Measurements from ENCODE around the gene TMEM121B.

The TMEM121B gene

DNA sequence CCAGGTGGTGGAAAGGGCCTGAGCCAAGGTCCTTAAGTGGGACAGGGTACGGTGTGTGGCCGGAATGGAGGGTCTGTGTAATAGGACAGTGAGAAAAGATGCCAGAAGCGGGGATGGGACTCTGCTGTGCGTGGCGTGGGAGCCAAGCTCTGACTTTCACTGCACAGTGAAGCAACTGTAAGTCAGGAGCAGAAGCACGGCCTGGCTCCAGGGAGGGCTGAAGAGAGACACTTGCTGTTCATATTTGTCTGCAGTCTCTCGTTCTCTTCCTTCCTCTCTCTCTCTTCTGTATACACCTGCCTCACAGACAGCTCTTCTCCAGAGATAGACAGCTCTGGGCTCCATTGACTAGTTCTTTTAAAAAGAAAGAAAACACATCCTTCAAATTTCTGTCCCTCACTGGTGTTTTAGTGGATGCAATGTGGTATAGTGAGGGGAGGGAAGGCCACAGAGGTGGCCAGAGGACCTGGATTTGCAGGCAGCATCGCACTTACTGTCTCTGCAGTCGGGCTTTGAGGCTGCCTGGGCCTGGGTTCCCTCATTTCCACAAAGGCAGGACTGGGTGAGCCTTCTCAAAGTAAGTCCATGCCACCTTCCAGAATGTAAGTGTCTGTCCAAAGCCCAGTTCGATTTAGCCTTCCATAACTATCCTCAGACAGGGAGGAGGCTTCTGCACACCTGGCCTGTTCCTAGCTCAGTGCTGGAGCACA is 34.2 kb downstream of the TMEM121B start:
- DNase-seq, result no peak

- no peak for DNase-seq
Observed at GRCh38 chr22:17086296-17086695, 34.9 kb downstream of the TMEM121B start.

DNA sequence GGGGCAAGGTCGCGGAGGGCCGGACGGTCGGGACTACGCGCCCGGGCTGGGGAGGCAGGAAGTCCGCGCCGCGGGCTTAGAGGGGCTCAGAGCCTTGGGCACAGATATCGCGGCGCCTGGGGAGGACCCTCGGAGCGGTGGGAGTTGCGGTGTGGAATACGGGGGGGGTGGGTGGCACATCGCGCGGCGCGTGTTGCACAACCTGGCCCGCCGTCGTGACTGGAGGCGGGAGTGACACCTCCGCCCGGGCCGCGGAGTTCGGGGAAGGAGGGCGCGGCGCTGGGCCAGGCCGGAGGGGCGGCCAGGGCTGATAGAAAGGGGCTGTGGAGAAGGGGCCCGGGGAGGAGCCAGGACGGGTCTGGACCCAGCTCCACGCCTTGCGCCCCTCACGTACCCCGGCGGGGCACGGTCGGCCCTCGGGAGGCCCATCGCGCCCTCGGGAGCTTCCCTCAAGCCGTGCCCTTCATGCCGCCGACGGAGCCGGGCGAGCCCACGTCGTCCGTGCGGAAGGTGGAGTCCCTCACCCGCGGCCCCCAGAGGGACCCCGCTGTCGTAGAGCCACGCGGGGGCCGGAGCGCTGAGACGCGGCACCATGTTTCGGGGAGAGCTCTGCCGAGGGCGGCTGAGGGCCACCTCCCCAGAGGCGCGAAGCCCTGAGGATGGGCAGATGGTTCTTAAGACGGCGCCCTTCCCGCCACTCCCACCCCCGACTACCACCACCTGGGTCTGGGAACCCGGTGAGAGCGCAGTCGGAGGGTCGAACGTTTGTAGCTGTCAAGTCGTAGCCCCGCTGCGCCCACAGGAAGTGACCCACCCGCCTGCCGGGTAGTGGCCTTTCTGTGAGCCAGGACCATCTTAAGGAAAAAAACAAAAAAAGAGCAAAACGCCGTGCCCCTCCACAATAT is 35.6 kb downstream of the TMEM121B start:
- no peak for DNase-seq

DNA sequence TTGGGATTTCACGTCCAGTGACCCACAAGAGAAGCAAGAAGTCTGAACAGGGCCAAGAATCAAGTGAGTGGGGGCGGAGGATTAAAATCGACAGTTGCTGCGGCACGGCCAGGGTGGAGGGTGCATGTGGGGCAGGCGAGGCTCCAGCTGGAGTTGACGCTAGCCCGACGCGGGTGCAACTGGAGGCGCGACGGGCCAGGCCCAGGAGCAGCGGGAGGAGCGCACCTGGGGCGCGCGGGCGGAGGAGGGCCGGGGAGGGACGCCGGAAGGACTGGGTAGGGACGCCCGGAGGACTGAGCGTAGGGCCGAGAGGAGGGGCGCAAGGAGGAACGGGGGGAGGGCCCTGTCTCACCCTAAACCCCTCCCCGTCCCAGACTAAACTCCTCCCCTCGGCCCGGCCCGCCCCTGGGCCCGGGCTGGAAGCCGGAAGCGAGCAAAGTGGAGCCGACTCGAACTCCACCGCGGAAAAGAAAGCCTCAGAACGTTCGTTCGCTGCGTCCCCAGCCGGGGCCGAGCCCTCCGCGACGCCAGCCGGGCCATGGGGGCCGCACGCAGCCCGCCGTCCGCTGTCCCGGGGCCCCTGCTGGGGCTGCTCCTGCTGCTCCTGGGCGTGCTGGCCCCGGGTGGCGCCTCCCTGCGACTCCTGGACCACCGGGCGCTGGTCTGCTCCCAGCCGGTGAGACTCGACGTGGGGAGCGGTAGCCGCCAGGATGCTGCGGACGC is 36.4 kb downstream of the TMEM121B start, which contains the start of gene IL17RA:
TSS of gene IL17RA (plus strand) at position 447 of the 723 bp plus-strand sequence. CDS start at position 539, 92 bp downstream.
- DNase-seq, result peak; percentile 30

DNA sequence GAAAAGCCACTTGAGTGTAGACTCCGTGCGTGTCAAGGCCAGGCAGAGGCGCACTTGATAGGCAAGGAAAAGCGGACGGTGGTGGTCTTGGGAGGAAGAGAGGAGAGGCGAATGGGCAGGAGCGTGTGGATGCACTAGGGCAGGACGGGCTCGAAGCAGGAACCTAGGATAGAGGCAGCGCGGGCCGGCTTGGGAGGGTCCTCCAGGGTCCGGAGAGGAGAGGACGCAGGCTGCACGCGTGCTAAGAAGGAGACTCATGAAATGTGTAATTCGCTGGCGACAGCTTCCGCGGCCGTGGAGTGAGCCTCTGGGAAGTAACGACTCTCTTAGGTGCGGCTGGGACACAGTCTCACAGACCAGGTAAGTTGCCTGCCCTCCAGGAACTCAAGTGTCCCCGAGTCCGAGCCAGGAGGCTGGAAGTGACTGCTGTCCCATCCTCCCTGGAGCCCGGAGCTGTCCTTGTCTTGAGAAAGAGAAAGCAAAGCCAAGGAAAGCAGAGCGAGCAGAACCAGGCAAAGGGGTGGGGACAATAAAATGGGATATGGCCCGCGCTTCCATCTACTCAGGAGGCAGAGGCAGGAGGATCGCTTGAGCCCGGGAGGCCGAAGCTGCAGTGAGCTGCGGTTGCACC is 37.2 kb downstream of the TMEM121B start:
- DNase-seq, result no peak

GRCh38 chr22:17083255-17083654 is 37.9 kb downstream of the TMEM121B start:
- no peak for DNase-seq

- no peak for DNase-seq
Observed at GRCh38 chr22:17079572-17079971, 41.6 kb downstream of the TMEM121B start.

DNA sequence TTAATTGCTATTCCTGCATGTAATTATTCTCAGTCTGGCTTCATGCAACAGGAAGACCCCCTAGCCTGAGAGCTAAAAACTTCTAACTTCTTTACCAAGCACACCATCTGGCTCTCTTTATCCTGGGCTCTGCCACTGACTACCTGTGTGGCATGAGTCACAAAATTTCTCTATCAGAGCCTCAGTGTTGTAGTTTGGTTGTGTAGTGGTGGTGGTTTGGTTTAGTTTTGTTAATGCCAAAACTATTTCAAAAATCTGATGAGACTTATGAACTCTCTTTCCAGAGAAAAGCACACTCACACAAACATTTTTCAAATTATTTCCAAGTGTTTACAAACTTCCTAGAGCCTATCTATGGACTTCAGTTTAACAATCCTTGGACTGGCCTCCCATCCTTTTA is 43.9 kb downstream of the TMEM121B start:
- DNase-seq, result no peak

GRCh38 chr22:17074648-17075002 is 46.5 kb downstream of the TMEM121B start:
- DNase-seq, result no peak

DNA sequence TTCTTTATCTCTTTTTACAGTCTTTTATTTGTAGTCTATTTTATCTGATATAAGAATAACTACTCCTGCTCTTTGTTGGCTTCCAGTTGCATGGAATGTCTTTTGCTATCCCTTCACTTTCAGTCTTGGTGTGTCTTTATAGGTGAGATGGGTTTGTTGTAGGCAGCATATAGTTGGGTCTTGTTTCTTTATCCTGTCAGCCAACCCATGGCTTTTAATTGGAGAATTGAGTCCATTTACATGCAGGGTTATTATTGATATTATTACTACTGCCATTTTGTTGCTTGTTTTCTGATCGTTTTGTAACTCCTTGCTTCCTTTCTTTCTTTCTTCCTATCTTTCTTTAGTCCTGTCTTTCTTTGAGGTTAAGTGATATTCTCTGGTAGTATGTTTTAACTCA is 48.3 kb downstream of the TMEM121B start:
- no peak for DNase-seq
